ENCODE data around the gene SFMBT2. TPM values are rescaled to one million over a fixed set of nuclear protein-coding genes. Genes with fewer than 3 reads are reported as not detected.
"Not testable (repeated sequence)": the region's sequence is repeated elsewhere in the genome, so short reads cannot be mapped to it uniquely, and the experiment has no call there.

SFMBT2 gene
- total RNA-seq, 1 experiment from 2014 or later, result 1.8 TPM

DNA sequence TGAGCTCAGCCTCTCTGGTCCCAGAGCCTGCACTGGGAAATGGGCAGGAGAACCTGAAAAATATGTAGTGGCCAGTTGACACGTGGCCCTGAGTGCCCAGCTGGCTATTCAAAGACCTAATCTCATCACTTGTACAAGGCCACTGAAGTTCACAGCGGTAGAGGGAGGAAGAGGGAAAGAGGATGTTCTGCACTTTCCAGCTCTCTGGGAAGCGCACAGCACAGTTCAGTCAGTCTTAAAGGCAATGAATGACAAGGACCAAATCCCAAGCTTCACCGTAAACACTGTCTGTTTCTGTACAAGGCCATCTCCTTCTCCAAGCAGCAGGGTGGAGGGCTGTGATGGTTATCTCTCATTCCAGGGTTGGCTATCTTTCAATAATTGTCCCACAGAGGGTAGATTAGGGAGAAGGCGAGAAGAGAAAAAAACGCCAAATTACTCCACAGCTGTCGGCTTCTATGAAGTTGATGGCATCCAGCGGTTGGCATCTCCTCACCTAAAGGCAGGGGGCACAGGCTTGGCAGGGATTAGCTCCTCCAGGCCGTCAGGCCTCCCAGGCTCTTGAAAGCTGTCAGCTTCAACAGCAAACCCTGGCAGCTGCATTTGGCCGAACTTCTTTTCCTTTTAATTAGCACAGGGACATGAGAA is 10.6 kb downstream of the SFMBT2 start:
- no peaks in the 10 kb centered on the region for H3K36me3 ChIP-seq (replicated peaks; ENCODE audit: control insufficient read depth, insufficient read depth, low read length)
- no peak for DNase-seq

DNA sequence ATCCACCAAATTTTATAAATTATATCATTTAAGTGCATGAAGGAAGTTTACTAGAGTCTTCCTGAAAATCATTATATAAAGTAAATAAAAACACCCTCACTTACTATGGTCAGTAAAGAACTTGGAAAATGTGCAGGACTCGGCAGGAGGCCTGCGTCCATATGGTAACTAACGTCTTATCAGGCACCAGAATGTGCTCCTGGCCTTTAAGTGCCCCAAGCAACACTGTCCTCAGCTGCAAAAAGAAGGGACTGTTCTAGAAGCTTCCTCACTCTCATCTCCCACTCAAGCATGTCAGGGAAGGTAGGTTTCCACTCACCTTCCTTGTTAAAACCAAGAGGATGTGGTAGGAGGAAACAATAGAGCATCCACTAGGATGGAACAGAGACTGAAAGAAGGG is 11.3 kb downstream of the SFMBT2 start:
- Histone ChIP-seq H3K36me3 (replicated peaks; ENCODE audit: control insufficient read depth, insufficient read depth, low read length) (no peaks in the 10 kb centered on the region), H3K27me3 (ENCODE audit: control insufficient read depth, insufficient read depth, low read length) (no peaks in the 10 kb centered on the region), H3K4me3 (ENCODE audit: insufficient read depth, low read depth, low read length) (no peak overlapping the region)
- no peak for DNase-seq

More for the DNA sequence above, 10.6 kb downstream of the SFMBT2 start:
- Histone ChIP-seq H3K4me3 (ENCODE audit: insufficient read depth, low read depth, low read length) (no peak overlapping the region), H3K27me3 (ENCODE audit: control insufficient read depth, insufficient read depth, low read length) (no peaks in the 10 kb centered on the region)

DNA sequence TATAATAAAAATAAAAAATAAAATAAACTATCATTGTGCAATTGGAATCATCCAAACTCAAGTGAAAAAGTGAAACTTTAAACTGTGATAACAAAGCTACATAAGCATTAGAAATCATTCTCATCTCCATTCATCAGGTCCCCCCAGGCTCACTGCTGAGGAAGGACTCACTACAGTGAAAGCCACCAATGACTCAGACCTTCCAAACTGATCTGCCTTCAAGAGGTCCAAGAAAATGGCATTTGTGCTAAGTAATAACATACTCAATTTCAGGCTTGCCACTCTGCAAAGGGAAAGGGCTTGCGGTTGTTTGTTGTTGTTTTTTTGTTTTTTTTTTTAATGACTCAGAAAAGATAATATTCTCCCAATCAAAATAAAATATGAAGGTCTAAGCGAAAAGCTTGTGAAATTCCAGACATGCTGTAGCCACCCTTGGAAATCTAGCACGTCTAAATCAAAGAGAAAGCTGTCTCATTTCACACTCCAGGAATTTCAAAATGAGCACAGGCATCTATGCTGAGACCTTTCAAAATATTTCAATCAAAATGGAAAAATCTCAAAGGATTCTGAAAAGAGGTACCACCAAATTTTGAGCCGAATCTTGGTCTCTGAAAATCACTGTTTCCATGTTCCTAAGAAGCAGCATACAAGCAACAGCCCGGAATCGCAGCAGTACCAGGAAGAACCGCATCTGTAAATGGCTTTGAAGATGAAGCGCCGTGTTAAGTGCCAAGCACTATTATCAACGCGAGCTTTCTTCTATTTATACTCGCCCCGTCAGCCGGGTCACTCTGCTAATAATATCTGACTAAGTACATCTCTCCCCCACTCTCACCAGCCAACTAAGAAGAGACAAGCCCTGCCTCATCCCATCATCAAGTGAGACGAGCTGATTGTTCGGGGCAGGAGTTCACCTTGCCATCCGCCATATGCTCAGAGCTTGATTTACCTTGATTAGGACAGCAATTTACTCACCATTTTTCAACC is 13.5 kb downstream of the SFMBT2 start:
- Histone ChIP-seq H3K27me3 (ENCODE audit: control insufficient read depth, insufficient read depth, low read length) (no peaks in the 10 kb centered on the region), H3K4me3 (ENCODE audit: insufficient read depth, low read depth, low read length) (no peak overlapping the region), H3K36me3 (replicated peaks; ENCODE audit: control insufficient read depth, insufficient read depth, low read length) (no peaks in the 10 kb centered on the region)
- no peak for DNase-seq

DNA sequence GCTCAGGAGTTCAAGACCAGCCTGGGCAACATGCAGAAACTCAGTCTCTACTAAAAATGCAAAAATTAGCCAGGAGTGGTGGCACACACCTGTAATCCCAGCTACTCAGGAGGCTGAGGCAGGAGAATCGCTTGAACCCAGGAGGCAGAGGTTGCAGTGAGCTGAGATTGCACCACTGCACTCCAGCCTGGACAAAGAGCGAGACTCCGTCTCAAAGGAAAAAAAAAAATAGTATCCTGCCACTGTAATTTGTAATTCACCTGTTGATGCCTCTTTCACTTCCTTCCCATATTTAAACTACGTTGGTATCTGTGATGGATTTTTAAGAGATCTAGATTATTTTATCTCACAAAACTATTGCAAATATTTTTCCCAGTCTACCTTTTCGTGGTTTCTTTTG is 18.5 kb downstream of the SFMBT2 start:
- not testable (repeated sequence) for H3K36me3 ChIP-seq (replicated peaks; ENCODE audit: control insufficient read depth, insufficient read depth, low read length); H3K27me3 ChIP-seq (ENCODE audit: control insufficient read depth, insufficient read depth, low read length); DNase-seq; H3K4me3 ChIP-seq (ENCODE audit: insufficient read depth, low read depth, low read length)

DNA sequence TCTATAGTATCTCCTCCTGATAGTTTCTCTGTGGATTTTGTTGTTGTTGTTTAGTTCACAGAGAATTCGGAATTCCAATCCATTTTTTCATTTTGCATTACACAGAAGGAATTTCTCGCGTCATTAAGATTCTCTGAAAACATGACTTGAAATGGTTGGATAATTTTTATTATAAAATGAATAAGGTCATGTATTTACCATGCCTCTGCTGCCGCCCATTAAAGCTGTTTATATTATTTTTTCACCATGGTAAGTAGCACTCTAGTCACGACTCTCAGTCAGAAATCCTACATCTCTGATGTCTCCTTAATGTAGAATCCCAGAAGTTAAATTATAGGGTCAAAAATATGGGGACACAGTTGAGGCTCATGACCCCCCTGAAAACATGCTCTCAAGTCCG is 19.1 kb downstream of the SFMBT2 start:
- no peaks in the 10 kb centered on the region for H3K27me3 ChIP-seq (ENCODE audit: control insufficient read depth, insufficient read depth, low read length)
- no peak overlapping the region for H3K4me3 ChIP-seq (ENCODE audit: insufficient read depth, low read depth, low read length)

DNA sequence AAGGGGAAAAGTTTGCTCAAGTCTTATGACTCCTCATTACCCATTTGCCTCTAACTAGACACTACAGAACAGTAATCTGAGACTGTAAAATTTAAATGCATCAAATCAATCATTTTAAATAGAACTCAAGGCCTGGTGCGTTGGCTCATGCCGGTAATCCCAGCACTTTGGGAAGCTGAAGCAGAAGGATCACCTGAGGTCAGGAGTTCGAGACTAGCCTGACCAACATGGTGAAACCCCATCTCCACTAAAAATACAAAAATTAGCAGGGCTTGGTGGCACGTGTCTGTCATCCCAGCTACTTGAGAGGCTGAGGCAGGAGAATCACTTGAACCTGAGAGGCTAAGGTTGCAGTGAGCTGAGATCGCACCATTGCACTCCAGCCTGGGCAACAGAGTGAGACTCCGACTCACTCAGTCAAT is 20.1 kb downstream of the SFMBT2 start:
- DNase-seq; H3K27me3 ChIP-seq (ENCODE audit: control insufficient read depth, insufficient read depth, low read length); H3K36me3 ChIP-seq (replicated peaks; ENCODE audit: control insufficient read depth, insufficient read depth, low read length); H3K4me3 ChIP-seq (ENCODE audit: insufficient read depth, low read depth, low read length): not testable (repeated sequence)

More for the DNA sequence above, 19.1 kb downstream of the SFMBT2 start:
- H3K36me3 ChIP-seq (replicated peaks; ENCODE audit: control insufficient read depth, insufficient read depth, low read length), result no peaks in the 10 kb centered on the region
- no peak for DNase-seq

DNA sequence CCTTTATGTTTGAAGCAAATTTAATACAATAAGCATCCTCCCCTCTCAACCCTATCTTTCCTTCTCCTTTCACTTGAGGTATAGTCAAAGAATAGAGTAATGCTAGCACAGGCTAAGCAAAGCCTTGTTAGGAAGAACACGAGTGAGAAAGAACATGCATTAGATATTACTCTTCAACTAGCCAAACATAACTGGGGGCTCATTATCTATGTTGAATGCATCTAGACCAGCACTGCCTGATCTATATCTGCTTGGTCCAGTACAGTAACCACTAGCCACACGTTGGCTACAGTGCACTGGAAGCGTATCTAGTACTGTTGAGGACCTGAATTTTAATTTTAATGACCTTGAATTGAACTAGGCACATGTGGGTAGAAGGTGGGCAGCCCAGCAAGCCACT is 21.0 kb downstream of the SFMBT2 start:
- DNase-seq, result no peak

DNA sequence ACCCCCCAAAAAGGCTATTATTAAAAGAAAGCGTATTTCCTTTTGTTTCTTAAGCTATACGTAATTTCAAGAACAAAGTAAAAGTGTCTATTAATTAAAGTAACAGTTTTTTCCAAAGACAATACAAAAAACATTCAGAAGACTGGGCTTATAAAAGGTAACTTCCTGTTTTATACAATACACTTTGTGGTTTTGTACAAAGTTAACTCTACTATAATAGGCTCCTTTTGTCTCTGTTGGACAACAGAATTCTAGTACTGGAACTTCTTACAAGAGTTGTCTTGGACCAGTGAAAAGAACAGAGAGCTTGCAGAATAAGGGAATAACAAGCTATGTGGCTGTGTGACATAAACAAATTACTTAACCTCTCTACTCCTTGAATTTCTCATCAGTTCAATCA is 21.5 kb downstream of the SFMBT2 start:
- Histone ChIP-seq H3K27me3 (ENCODE audit: control insufficient read depth, insufficient read depth, low read length) (no peaks in the 10 kb centered on the region), H3K4me3 (ENCODE audit: insufficient read depth, low read depth, low read length) (no peak overlapping the region), H3K36me3 (replicated peaks; ENCODE audit: control insufficient read depth, insufficient read depth, low read length) (no peaks in the 10 kb centered on the region)
- no peak for DNase-seq

More for the DNA sequence above, 21.0 kb downstream of the SFMBT2 start:
- Histone ChIP-seq H3K4me3 (ENCODE audit: insufficient read depth, low read depth, low read length) (no peak overlapping the region), H3K36me3 (replicated peaks; ENCODE audit: control insufficient read depth, insufficient read depth, low read length) (no peaks in the 10 kb centered on the region), H3K27me3 (ENCODE audit: control insufficient read depth, insufficient read depth, low read length) (no peaks in the 10 kb centered on the region)

DNA sequence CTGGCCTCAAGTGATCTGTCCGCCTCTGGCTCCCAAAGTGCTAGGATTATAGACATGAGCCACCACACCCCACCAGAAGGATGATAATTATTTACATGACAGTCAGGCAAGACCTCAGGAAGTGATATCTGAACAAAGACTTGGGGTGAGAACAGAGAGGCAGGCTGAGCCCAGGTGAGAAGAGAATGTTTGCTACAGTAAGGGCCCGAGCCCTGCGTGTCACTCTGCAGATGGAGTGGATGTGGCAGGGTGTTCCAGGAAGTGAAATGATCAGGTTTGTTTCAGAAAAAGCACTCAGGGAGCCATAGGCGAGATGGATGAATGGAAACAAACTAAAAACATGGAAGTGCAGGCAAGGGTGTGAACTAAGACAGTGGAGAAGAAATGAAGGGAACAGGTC is 22.2 kb downstream of the SFMBT2 start:
- no peak for DNase-seq
- Histone ChIP-seq H3K36me3 (replicated peaks; ENCODE audit: control insufficient read depth, insufficient read depth, low read length) (no peaks in the 10 kb centered on the region), H3K4me3 (ENCODE audit: insufficient read depth, low read depth, low read length) (no peak overlapping the region), H3K27me3 (ENCODE audit: control insufficient read depth, insufficient read depth, low read length) (no peaks in the 10 kb centered on the region)

DNA sequence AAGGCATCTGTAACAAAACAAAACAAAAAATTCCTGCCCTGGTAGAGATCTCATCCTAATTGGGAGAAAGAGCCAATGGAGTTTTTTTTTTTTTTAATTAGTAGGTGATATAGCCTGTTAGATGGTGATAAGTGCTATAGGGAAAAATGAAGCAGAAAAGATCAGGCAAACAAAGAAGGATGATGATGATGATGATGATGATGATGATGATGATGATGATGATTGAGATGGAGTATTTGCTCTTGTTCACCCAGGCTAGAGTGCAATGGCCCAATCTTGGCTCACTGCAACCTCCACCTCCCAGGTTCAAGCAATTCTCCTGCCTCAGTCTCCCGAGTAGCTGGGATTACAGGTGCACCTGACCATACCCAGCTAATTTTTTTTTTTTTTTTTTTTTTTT is 22.7 kb downstream of the SFMBT2 start:
- not testable (repeated sequence) for H3K27me3 ChIP-seq (ENCODE audit: control insufficient read depth, insufficient read depth, low read length); DNase-seq; H3K36me3 ChIP-seq (replicated peaks; ENCODE audit: control insufficient read depth, insufficient read depth, low read length); H3K4me3 ChIP-seq (ENCODE audit: insufficient read depth, low read depth, low read length)

DNA sequence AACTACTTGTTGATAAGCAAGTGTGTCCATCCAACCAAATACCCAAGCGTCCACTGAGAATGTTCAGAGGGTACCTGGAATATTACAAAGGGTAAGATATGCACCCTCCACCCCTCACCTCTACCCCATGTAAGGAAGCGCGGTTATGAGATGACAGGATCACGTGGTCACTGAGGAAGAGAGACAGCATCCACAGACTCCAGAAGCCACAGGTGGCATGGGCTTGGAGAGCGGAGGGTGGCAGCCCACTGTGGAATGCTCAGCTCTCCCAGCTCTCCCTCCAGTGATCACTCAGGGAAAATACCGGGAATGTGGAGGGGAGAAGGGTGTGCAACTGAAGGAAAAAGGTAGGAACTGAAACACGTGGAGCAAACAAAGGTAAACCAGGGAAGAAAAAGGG is 25.7 kb downstream of the SFMBT2 start:
- Histone ChIP-seq H3K27me3 (ENCODE audit: control insufficient read depth, insufficient read depth, low read length) (no peaks in the 10 kb centered on the region), H3K36me3 (replicated peaks; ENCODE audit: control insufficient read depth, insufficient read depth, low read length) (no peaks in the 10 kb centered on the region), H3K4me3 (ENCODE audit: insufficient read depth, low read depth, low read length) (no peak overlapping the region)
- DNase-seq, result no peak

DNA sequence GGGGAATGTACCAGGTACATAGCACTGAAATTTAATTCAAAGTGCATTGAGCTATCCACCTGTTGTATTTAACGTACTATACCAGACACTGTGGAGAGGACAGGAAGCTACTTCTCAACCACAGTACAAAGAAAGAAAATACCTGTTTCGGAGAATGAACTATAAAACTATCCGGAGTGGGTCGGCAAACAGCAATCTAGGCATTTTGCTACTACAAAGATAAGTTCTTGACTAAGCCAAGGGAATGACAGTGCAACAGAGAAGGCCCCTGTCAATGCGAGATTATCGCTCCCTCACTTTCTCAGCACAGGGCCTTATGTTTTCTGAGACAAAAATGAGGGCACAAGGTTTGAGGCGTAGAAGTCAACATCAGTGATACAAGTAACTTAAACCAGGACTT is 27.4 kb downstream of the SFMBT2 start:
- no peak overlapping the region for H3K4me3 ChIP-seq (ENCODE audit: insufficient read depth, low read depth, low read length)
- H3K27me3 ChIP-seq (ENCODE audit: control insufficient read depth, insufficient read depth, low read length), result no peaks in the 10 kb centered on the region
- DNase-seq, result no peak
- no peaks in the 10 kb centered on the region for H3K36me3 ChIP-seq (replicated peaks; ENCODE audit: control insufficient read depth, insufficient read depth, low read length)

DNA sequence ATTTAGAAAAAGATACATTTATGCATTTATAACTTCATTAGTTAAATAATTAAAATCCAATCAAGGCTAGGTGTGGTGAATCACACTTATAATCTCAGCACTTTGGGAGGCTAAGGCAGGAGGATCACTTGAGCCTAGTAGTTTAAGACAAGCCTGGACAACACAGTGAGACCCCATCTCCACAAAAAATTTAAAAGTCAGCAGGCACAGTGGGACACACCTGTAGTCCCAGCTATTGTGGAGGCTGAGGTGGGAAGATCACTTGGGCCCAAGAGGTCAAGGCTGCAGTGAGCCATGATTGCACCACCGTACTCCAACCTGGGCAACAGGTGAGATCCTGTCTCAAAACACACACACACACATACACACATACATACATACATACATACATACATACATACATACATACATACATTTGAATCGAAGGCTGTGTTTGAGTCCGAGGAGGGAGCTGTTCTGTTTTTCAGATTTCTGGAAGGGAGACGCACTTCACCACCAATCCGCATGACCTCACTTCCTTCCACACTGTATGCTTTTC is 30.1 kb downstream of the SFMBT2 start:
- no peaks in the 10 kb centered on the region for H3K27me3 ChIP-seq (ENCODE audit: control insufficient read depth, insufficient read depth, low read length)
- DNase-seq, result no peak
- no peaks in the 10 kb centered on the region for H3K36me3 ChIP-seq (replicated peaks; ENCODE audit: control insufficient read depth, insufficient read depth, low read length)
- no peak overlapping the region for H3K4me3 ChIP-seq (ENCODE audit: insufficient read depth, low read depth, low read length)

DNA sequence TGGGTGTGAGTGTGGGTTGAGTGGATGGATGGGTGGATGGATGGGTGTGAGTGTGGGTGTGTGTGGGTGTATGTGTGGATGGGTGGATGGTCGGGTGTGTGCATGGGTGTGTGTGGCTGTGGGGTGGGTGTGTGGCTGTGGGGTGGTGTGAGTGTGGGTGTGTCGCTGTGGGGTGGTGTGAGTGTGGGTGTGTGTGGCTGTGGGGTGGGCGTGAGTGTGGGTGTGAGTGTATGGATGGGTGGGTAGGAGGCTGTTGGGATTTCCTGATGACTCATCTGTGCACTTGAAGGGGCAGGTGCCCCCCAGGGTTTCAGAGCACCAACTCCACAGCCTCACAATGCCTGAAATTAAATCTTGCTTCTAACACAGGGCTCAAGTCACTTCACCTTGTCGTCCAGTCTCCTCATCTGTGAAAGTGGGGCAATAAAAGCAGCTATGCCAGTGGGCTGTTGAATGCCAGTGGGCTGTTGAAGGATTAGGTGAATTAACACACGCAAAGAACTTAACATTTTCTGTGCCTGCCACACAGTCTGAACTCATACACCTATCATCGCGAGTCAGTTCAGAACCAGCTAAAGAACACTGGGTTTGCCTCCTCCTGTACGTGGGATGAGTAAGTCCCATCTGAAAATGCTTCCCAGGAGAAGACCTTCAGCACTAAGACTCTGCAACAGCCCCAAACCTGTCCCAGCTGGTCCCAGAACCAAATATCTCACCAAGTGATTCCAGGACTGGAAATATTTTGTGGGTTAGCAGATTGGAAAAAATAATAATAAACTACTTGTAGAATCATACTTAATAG is 32.0 kb downstream of the SFMBT2 start:
- Histone ChIP-seq H3K36me3 (replicated peaks; ENCODE audit: control insufficient read depth, insufficient read depth, low read length) (no peaks in the 10 kb centered on the region), H3K4me3 (ENCODE audit: insufficient read depth, low read depth, low read length) (no peak overlapping the region), H3K27me3 (ENCODE audit: control insufficient read depth, insufficient read depth, low read length) (no peaks in the 10 kb centered on the region)
- DNase-seq, result no peak

Data from H7 (cell line).